Activated T-cell treated with anti-CD3 and anti-CD28 coated beads for 48 hours (primary cell): Measurements from ENCODE around the gene CD53.

Experiments used
- DNase-seq: peaks from one replicate; pipeline ENCODE4 v3.0.0-alpha.2; 2020; ENCODE audit warnings: low read depth

The CD53 gene

GRCh38 chr1:110876748-110877341, 3.9 kb downstream of the CD53 start:
- no peak for DNase-seq

- no peak for DNase-seq
Measured at GRCh38 chr1:110877364-110877763, 4.4 kb downstream of the CD53 start.

- no peak for DNase-seq
Measured at GRCh38 chr1:110877776-110878175, 4.8 kb downstream of the CD53 start.

GRCh38 chr1:110878591-110878990, 5.6 kb downstream of the CD53 start:
- DNase-seq = no peak

- DNase-seq = no peak
Measured at GRCh38 chr1:110878993-110879392, 6.0 kb downstream of the CD53 start.

GRCh38 chr1:110879758-110880606, 7.0 kb downstream of the CD53 start:
- no peak for DNase-seq

- no peak for DNase-seq
Measured at GRCh38 chr1:110880708-110881374, 7.9 kb downstream of the CD53 start.

- DNase-seq = no peak
Measured at GRCh38 chr1:110888049-110888448, 15.1 kb downstream of the CD53 start.

GRCh38 chr1:110888641-110889040, 15.7 kb downstream of the CD53 start:
- no peak for DNase-seq

GRCh38 chr1:110890474-110891196, 17.7 kb downstream of the CD53 start:
- no peak for DNase-seq

GRCh38 chr1:110893908-110894490, 21.1 kb downstream of the CD53 start:
- DNase-seq = no peak

GRCh38 chr1:110896090-110896489, 23.1 kb downstream of the CD53 start:
- DNase-seq = no peak

GRCh38 chr1:110897681-110898080, 24.7 kb downstream of the CD53 start:
- DNase-seq = no peak

GRCh38 chr1:110898734-110899457, 25.9 kb downstream of the CD53 start:
- no peak for DNase-seq

GRCh38 chr1:110899458-110899843, 26.5 kb downstream of the CD53 start:
- DNase-seq = no peak

- DNase-seq = no peak
Measured at GRCh38 chr1:110902820-110903463, 30.0 kb downstream of the CD53 start.

GRCh38 chr1:110903853-110904500, 31.0 kb downstream of the CD53 start:
- DNase-seq = no peak

GRCh38 chr1:110912784-110913183, 39.8 kb downstream of the CD53 start:
- DNase-seq = no peak

GRCh38 chr1:110914676-110915075, 41.7 kb downstream of the CD53 start:
- no peak for DNase-seq

GRCh38 chr1:110915804-110916203, 42.9 kb downstream of the CD53 start:
- no peak for DNase-seq
